Activated CD8-positive, alpha-beta memory T cell treated with anti-CD3 and anti-CD28 coated beads for 48 hours (primary cell): ENCODE results near the gene TNFRSF1B.

Experiments
- DNase-seq, 3 experiments: peaks; one replicate each; pipeline ENCODE4 v3.0.0-alpha.2; 2020; ENCODE audit warnings: low read depth in 2 of 3, low spot score in 2 of 3

Gene TNFRSF1B

DNA sequence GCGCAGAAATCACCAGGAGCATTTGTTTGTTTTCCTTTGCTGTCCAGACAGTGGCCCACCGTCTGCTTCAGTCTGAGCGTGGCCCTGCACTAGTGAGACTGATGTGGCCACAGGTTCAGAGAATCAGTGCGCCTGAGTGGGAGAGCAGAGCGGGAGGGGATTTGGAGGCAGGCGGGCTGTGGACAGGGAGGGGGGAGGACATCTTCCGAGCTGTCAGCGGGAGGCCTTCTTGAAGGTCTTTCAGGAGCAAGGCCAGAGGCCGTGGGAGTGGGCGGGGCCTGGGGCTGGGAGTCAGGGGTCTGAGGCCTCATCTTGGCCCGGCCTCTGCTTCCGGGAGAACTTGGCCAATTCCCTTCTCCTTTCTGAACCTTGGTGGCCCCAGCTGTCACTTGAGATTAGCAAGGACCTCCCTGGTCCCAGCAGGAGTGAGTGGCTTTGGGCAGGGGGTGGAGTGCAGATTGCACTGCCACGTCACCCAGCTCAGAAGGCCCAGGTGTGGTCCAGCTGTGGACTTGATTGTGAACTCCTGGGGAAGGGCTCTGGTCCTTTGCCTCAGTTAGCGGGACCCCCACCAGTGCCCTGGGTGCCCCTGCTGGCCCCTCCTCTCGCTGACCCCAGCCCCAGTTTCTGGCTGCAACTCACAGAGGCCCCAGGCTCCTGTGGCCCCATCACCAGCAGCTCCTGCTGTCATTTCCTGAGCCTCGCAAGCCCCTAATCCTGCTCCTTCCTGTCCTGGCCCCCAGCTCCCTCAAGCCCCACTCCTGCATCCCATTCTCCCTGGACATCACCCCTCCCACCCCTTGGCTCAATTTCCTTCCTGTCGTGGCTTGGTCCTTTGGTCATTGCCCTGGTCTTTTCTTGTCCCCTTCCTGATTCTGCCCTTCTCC lies 8.4 kb downstream of the TNFRSF1B start:
- DNase-seq = no peak

DNA sequence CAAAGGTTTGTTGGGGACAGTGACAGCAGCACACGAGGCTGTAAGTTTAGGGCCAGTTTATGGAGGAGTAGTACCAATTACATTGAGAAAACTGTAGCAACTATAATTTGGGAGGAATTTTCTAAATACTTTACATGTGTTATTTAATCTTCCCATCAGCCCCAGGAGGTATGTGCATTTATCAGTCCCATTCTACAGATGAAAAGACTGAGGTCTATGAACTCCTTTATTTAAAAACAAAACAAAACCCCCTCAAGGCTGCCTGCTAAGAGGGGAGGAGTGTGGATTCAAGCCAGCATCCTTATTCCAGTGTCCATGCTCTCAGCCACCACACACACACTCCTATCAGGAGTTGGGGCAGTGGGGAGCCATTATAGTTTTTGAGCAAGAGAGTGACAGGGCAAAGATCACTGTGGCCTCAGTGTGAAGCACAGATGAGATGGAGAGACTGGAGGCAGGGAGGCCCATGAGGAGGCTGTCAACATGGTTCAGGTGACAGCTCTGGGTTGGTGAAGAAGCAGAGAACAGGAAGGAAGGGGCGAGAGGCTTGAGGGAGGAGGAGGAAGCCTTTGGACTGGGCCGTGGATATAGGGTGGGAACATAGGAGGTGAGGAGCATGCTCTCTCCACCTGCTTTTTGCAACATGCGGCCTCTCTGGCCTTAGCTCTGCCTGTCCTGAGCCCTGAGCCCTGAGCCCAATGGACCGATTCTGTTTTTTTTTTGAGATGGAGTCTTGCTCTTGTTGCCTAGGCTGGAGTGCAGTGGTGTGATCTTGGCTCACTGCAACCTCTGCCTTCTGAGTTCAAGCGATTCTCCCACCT lies 9.7 kb downstream of the TNFRSF1B start:
- DNase-seq = no peak

GRCh38 chr1:12177156-12177998 lies 10.6 kb downstream of the TNFRSF1B start:
- DNase-seq = no peak

- DNase-seq = peak; percentile 75 to 93 (median 90)
These were observed 11.2 kb downstream of the TNFRSF1B start for GRCh38 chr1:12177999-12178441.

- DNase-seq = no peak
These were observed 11.7 kb downstream of the TNFRSF1B start for GRCh38 chr1:12178511-12178910.

DNA sequence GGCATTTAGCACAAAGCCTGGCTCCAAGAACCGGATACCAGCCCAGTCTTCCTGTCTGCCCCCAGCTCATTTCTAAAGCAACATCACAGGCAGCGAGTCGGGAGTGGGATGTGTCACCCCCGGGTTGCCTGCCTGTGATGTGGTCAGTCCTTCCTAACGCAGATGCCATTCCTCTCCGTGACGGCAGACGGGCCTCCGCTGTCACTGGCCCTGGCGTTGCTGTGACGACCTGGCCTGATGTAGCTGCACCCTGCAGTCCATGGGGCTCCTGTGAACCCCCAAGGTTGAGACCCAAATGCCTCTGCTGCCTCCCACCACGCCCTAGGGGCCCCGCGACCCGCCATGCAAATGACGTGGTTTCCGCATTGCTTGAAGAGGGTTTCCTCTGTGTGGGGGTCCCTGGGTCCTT lies 12.3 kb downstream of the TNFRSF1B start:
- peak in 1 of 3 experiments; percentile 54 for DNase-seq

DNA sequence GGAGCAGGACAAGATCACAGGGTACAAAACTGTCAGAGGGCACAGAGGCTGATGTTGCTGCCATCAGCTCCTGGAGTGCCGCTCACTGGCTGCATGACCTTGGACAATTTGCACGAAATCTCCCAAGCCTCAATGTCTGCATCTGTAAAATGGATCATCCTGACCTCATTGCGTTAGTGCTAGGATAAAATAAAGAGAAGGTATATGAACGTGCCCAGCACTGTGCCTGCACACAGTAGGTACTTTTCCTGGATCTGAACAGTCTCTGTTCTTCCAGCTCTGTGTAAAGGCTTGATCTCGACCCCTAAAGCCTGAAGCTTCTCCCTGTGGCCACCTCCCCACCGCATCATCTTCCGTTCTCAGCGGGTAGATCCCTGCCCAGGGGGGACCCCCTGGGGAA lies 12.9 kb downstream of the TNFRSF1B start:
- DNase-seq = no peak

DNA sequence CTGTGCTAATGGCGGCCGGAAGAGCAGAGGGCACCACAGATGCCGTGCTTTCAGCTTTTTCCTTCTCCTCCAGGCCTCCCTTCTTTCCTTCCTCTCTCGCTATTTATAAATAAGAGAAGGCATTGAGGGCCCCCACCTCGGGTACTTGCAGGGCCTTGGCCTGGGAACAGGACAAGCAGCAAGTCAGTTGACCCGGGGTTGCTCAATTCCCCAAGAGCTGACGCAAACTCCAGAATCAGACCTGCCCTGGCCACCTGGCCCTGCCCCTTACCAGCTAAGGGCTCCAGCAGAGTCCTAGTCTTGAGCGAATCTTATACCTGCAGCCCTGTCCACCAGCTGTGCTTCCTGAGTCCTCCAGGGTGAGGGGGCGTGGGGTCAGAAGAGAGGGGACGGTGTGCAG lies 13.5 kb downstream of the TNFRSF1B start:
- no peak for DNase-seq

DNA sequence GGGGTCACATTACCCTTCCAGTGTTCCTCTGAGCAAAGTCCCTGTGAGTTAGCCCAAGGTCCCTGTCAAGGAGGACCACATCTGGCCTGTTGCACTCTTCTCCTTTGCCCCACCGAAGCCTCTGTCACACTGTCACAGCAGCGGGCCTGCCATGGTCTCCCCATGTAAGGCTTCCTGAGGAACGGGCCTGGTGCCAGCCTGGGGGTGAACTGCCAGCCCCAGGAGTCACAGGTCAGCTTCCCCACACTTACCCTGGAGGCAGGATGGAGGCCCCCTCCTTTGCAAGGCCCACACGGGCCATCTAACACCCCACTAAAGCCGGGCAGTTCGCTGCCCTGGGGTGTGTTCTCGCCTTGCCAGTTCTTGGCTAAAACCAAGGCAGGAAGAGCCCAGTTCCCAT lies 14.1 kb downstream of the TNFRSF1B start:
- DNase-seq = no peak

- DNase-seq = no peak
These were observed 14.8 kb downstream of the TNFRSF1B start for GRCh38 chr1:12181568-12181967.

DNA sequence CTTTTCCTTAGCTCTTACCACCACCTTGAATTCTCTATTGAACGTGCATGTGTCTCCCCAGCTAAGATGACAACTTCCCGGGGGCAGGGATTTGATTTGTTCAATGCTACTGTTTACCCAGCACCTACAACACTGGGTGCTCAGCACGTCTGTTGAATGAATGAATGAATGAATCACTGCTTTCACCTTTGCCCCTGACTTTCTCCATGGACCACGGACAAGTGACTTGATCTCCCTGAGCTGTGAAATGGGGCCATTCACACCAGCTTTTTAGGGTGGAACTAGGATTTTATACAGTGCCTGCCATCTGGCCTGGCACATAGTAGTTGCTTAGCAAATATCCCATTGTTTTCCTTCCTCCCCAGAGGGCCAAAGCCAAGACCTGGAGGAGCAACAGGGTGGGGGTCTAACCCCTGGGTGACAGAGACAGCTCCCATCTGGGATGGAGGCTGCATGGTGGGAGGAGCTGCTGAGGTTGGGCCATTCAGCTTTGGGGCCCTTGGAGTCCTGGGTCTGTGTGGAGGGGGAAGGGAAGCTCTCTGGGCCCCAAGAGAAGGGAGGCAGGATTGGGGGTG lies 15.7 kb downstream of the TNFRSF1B start:
- DNase-seq = no peak

DNA sequence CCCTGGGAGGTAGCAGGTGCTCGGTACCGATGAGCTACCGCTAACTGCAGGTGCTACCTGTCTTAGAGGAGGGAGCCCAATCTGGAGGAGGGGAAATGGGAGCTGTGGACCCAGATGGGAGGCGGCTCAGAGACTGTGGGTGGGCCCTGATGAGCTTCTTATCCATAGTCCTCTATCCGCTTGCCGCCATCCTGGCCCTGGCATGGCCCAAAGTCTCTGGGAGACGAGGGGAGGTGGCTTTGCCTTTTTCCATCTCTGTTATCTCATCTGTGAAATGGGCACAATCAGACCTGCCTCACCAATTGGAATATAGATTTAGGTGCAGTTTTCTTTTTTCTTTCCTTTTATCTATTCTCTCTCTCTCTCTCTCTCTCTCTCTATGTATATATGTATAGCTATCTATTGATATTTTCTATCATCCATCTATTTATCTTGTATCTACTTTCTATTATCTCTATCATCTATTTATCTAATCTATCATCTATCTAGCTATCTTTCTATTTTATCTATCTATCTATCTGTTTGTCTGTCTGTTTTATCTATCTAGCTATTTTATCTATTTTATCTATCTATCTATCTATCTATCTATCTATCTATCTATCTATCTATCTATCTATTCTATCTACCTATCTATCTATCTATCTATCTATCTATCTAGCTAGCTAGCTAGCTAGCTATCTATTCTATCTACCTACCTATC lies 16.5 kb downstream of the TNFRSF1B start:
- no peak for DNase-seq

GRCh38 chr1:12184008-12184681 lies 17.4 kb downstream of the TNFRSF1B start:
- DNase-seq = no peak

GRCh38 chr1:12185036-12185917 lies 18.5 kb downstream of the TNFRSF1B start:
- DNase-seq = no peak

- no peak for DNase-seq
These were observed 19.3 kb downstream of the TNFRSF1B start for GRCh38 chr1:12185918-12186678.

- DNase-seq = no peak
These were observed 19.8 kb downstream of the TNFRSF1B start for GRCh38 chr1:12186679-12186985.

DNA sequence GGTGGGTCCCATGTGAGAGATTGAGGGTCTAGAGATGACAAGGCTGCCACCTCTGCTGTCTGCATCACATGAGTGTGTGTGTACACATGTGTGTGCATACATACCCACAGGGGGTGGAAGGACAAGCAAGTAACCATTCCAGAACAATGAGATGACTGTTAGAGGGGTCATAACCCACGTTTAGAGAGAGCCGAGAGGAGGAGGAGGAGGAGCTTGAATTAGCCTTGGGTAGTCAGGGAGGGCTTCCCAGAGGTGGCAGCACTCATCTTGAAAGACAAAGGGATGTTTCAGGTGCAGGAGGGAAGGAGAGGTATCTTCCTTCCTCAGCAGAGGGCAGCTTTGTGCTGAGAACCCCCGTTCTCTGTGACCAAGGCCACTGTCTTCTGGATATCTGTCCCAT lies 21.3 kb downstream of the TNFRSF1B start:
- no peak for DNase-seq

DNA sequence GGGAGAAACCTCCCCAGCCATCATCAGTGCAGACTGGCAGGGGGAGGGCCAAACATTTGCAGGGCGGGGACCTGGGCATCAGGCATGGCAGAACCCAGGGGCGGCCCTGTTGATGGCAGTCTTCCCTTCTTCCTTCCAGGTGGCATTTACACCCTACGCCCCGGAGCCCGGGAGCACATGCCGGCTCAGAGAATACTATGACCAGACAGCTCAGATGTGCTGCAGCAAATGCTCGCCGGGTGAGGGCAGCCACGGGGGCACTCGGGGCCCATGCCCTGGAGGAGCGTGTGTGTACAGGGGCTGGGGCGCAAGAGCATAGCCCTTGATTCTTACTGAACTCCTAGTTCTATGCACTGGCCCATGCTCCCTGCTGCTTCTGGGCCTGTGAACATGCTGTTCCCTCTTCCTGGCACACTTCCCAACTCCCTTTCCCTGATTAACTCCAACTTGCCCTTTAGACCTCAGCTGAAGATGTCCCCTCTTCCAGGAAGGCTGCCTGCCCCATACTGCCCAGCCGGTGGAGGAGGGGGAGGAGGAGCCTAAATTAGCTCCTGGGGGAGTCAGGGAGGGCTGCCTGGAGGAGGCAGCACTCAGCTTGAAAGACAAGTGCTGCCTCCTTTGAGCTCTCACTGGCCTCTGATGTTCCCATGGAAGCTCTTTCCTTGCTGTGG lies 22.0 kb downstream of the TNFRSF1B start:
- no peak for DNase-seq
